Karpas-422 (cell line): ENCODE measurements around the gene ARHGAP22. TPM values are rescaled to one million over a fixed set of nuclear protein-coding genes. Genes with fewer than 3 reads are reported as not detected.

Experiments used
- DNase-seq: peaks from one replicate; pipeline ENCODE4 v3.0.0-alpha.2; 2015
- H2AFZ ChIP-seq: fragments of 200-600 bp; sonication (generic); 2 replicates; pipeline ENCODE4 v1.6.1; 2014; ENCODE audit warnings: antibody characterized with exemption, low read length, mixed read lengths
- H3K27ac ChIP-seq: fragments of 200-600 bp; sonication (generic); 2 replicates; pipeline ENCODE4 v1.5.1; 2014; ENCODE audit warnings: mild to moderate bottlenecking, low read length, moderate library complexity
- H3K27me3 ChIP-seq: fragments of 200-600 bp; sonication (generic); 2 replicates; pipeline ENCODE4 v1.6.1; 2014; ENCODE audit warnings: low read length, mixed read lengths
- H3K36me3 ChIP-seq: fragments of 200-600 bp; sonication (generic); 2 replicates; pipeline ENCODE4 v1.6.1; 2014; ENCODE audit warnings: low read length, mixed read lengths; ENCODE audit not compliant: insufficient read depth
- H3K4me1 ChIP-seq: fragments of 200-600 bp; sonication (generic); 2 replicates; pipeline ENCODE4 v1.6.1; 2014; ENCODE audit warnings: mild to moderate bottlenecking, low read length, mixed read lengths
- H3K4me2 ChIP-seq: fragments of 200-600 bp; sonication (generic); 2 replicates; pipeline ENCODE4 v1.6.1; 2014; ENCODE audit warnings: low read length, low read depth, mild to moderate bottlenecking; ENCODE audit not compliant: poor library complexity, severe bottlenecking
- H3K4me3 ChIP-seq: fragments of 200-600 bp; sonication (generic); 2 replicates; pipeline ENCODE4 v1.5.1; 2014; ENCODE audit warnings: mild to moderate bottlenecking, antibody characterized with exemption, low read length, mixed read lengths
- H3K79me2 ChIP-seq: fragments of 200-600 bp; sonication (generic); 2 replicates; pipeline ENCODE4 v1.6.1; 2014; ENCODE audit warnings: mild to moderate bottlenecking, low read length, mixed read lengths
- H3K9ac ChIP-seq: fragments of 200-600 bp; sonication (generic); 2 replicates; pipeline ENCODE4 v1.6.0; 2014; ENCODE audit warnings: low read length
- H3K9me2 ChIP-seq: fragments of 200-600 bp; sonication (generic), shearing (Covaris generic); replicated peaks from 2 replicates; pipeline ENCODE4 v1.6.0; 2014; ENCODE audit warnings: mild to moderate bottlenecking, low read length, moderate library complexity; ENCODE audit not compliant: insufficient read depth
- H3K9me3 ChIP-seq: fragments of 300-700, 200-600 bp; sonication (generic); 2 replicates; pipeline ENCODE4 v1.6.1; 2014; ENCODE audit warnings: low read length, mixed read lengths
- H4K20me1 ChIP-seq: fragments of 200-600 bp; sonication (generic); 2 replicates; pipeline ENCODE4 v1.6.1; 2014; ENCODE audit warnings: mild to moderate bottlenecking, antibody characterized with exemption, low read length, low read depth; ENCODE audit not compliant: insufficient read depth
- total RNA-seq: library from RNA; depleted of rRNA; stranded (reverse); fragments of >200 nt; shearing (Covaris generic); gene quantifications from 2 replicates; pipeline ENCODE4 v1.2.3, GENCODE V29; 2014; ENCODE audit warnings: low replicate concordance

Gene ARHGAP22
- total RNA-seq, 1 experiment from 2014 or later = 0.07 TPM

DNA sequence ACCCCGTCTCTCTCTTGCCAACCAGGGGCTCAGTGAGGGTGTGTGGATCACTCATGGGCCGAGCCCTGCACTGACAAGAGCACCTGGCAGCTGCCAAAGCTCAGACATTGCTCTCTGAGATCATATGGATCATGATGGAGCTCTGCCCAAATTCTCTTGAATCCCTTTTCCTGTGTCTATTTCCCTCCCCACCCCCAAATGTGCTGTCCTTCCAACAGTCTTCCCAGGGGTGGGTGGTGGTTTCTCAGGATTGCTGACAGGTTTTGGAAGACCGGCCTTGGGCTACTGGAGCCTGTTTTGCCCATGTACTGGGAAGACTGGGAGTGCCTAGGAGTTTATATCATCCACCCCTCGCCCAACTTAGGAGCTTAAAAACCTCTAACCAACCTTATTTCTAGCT, 10.5 kb downstream of the ARHGAP22 start:
- Histone ChIP-seq H3K4me3 (no peak overlapping the region), H2AFZ (no peak overlapping the region), H3K9ac (no peak overlapping the region), H3K4me2 (no peak overlapping the region), H3K9me3 (no peaks in the 10 kb centered on the region), H3K4me1 (no peaks in the 10 kb centered on the region), H3K36me3 (no peaks in the 10 kb centered on the region), H3K79me2 (no peaks in the 10 kb centered on the region), H3K9me2 (no peaks in the 10 kb centered on the region), H3K27ac (no peak overlapping the region), H3K27me3 (0 out of 2 replicates have a peak, but pooled peaks cover 2% of the 10 kb centered on the region), H4K20me1 (no peaks in the 10 kb centered on the region)
- no peak for DNase-seq

GRCh38 chr10:48592346-48592745, 12.5 kb downstream of the ARHGAP22 start:
- H3K27ac ChIP-seq = no peak overlapping the region
- H4K20me1 ChIP-seq = no peaks in the 10 kb centered on the region
- no peak overlapping the region for H3K4me2 ChIP-seq
- H3K27me3 ChIP-seq = 0 out of 2 replicates have a peak, but pooled peaks cover 2% of the 10 kb centered on the region
- H3K36me3 ChIP-seq = no peaks in the 10 kb centered on the region
- no peaks in the 10 kb centered on the region for H3K4me1 ChIP-seq
- no peak overlapping the region for H3K4me3 ChIP-seq
- DNase-seq = no peak
- no peaks in the 10 kb centered on the region for H3K79me2 ChIP-seq
- no peak overlapping the region for H2AFZ ChIP-seq
- no peaks in the 10 kb centered on the region for H3K9me3 ChIP-seq
- no peak overlapping the region for H3K9ac ChIP-seq
- H3K9me2 ChIP-seq = no peaks in the 10 kb centered on the region

- Histone ChIP-seq H3K4me1 (no peaks in the 10 kb centered on the region), H3K79me2 (no peaks in the 10 kb centered on the region), H3K4me3 (no peak overlapping the region), H3K9ac (no peak overlapping the region), H3K27me3 (0 out of 2 replicates have a peak, but pooled peaks cover 2% of the 10 kb centered on the region), H3K36me3 (no peaks in the 10 kb centered on the region), H3K27ac (no peak overlapping the region), H3K9me2 (no peaks in the 10 kb centered on the region), H3K4me2 (no peak overlapping the region), H4K20me1 (no peaks in the 10 kb centered on the region), H3K9me3 (no peaks in the 10 kb centered on the region), H2AFZ (no peak overlapping the region)
- DNase-seq = no peak
Measured at GRCh38 chr10:48590945-48591344, 13.9 kb downstream of the ARHGAP22 start.

- Histone ChIP-seq H4K20me1 (no peaks in the 10 kb centered on the region), H3K9me2 (no peaks in the 10 kb centered on the region), H3K4me1 (no peaks in the 10 kb centered on the region), H3K4me2 (no peak overlapping the region), H3K4me3 (no peak overlapping the region), H3K36me3 (no peaks in the 10 kb centered on the region), H3K9ac (no peak overlapping the region), H3K9me3 (no peaks in the 10 kb centered on the region; the same call in 1 of the 2 replicates), H3K79me2 (no peaks in the 10 kb centered on the region), H3K27ac (no peak overlapping the region), H2AFZ (no peak overlapping the region), H3K27me3 (no peaks in the 10 kb centered on the region; the same call in 1 of the 2 replicates)
- no peak for DNase-seq
Measured at GRCh38 chr10:48589266-48589665, 15.6 kb downstream of the ARHGAP22 start.

DNA sequence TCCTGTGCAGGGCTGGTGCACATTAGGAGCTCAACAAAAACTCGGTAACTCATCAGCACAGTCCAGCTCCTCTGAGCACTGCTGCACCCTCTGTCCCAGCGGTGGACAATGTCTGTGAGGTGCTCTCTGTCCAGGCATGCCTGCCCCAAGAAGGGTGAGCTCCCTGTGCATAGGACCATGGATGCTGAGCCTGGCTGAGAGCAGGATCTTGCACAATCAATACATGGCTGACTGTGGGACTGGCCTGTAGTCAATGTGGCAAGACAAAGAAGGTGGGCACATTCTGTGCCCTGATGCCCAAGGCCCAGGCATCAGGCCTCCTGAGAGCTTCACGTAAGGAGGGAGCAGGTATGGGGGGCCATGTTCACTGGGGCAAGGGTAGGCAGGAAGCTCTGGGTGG, 17.1 kb downstream of the ARHGAP22 start:
- Histone ChIP-seq H3K27ac (no peak overlapping the region), H3K27me3 (no peaks in the 10 kb centered on the region; the same call in 1 of the 2 replicates), H3K4me3 (no peak overlapping the region), H4K20me1 (no peaks in the 10 kb centered on the region), H2AFZ (no peak overlapping the region), H3K4me2 (no peak overlapping the region), H3K9me3 (no peaks in the 10 kb centered on the region; the same call in 1 of the 2 replicates), H3K9me2 (no peaks in the 10 kb centered on the region), H3K36me3 (no peaks in the 10 kb centered on the region), H3K79me2 (no peaks in the 10 kb centered on the region), H3K9ac (no peak overlapping the region), H3K4me1 (no peaks in the 10 kb centered on the region)
- no peak for DNase-seq

- no peak overlapping the region for H3K4me3 ChIP-seq
Measured at GRCh38 chr10:48587101-48587500, 17.8 kb downstream of the ARHGAP22 start.

GRCh38 chr10:48582970-48583369, 21.9 kb downstream of the ARHGAP22 start:
- Histone ChIP-seq H3K4me3 (no peak overlapping the region), H3K79me2 (no peaks in the 10 kb centered on the region), H3K9me2 (no peaks in the 10 kb centered on the region), H3K27ac (no peak overlapping the region), H3K9me3 (no peaks in the 10 kb centered on the region; the same call in 1 of the 2 replicates), H3K27me3 (no peaks in the 10 kb centered on the region; the same call in 1 of the 2 replicates), H3K4me2 (no peak overlapping the region), H2AFZ (no peak overlapping the region), H3K36me3 (no peaks in the 10 kb centered on the region), H3K4me1 (peaks cover 31% of the 10 kb centered on the region), H3K9ac (no peak overlapping the region), H4K20me1 (no peaks in the 10 kb centered on the region)
- no peak for DNase-seq

More at GRCh38 chr10:48587101-48587500, 17.8 kb downstream of the ARHGAP22 start:
- Histone ChIP-seq H3K36me3 (no peaks in the 10 kb centered on the region), H3K79me2 (no peaks in the 10 kb centered on the region), H3K4me2 (no peak overlapping the region), H4K20me1 (no peaks in the 10 kb centered on the region), H3K9ac (no peak overlapping the region), H3K4me1 (peaks cover 4% of the 10 kb centered on the region), H2AFZ (no peak overlapping the region), H3K9me2 (no peaks in the 10 kb centered on the region), H3K27ac (no peak overlapping the region), H3K27me3 (no peaks in the 10 kb centered on the region; the same call in 1 of the 2 replicates), H3K9me3 (no peaks in the 10 kb centered on the region; the same call in 1 of the 2 replicates)
- no peak for DNase-seq

DNA sequence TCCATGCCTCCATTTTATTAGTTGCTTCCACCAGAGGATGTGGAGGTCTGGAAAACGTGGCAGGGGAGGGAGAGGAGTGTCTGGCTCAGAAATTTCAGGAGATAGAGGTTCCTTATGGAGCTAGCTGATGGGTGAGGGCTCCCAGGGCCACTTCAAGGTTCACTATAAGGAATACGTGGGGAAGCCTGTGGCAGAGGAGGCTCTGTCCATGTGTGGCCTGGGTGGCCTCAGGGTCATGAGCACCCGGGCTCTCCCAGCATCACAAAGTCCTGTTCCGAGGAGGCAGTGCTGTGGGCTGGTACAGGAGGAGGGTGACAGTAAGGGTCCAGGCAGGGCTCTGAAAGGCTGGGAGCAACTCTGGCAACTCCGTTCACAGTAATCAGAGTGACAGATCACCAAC, 24.6 kb downstream of the ARHGAP22 start:
- Histone ChIP-seq H3K4me2 (no peak overlapping the region), H3K27ac (no peak overlapping the region), H3K27me3 (no peaks in the 10 kb centered on the region), H3K4me1 (peaks cover 56% of the 10 kb centered on the region), H3K4me3 (no peak overlapping the region), H3K9ac (no peak overlapping the region), H3K36me3 (no peaks in the 10 kb centered on the region), H3K9me3 (no peaks in the 10 kb centered on the region), H4K20me1 (no peaks in the 10 kb centered on the region), H2AFZ (no peak overlapping the region), H3K79me2 (no peaks in the 10 kb centered on the region), H3K9me2 (no peaks in the 10 kb centered on the region)
- no peak for DNase-seq
